Brain pericyte (primary cell): ENCODE results near the gene ZNF687.
A peak's percentile ranks its signal among the peaks of the same experiment; 100 is the strongest.
"Not testable (repeated sequence)": the region's sequence is repeated elsewhere in the genome, so short reads cannot be mapped to it uniquely, and the experiment has no call there.

Source experiments
- DNase-seq: peaks from one replicate; pipeline ENCODE4 v3.0.0-alpha.2; 2012; ENCODE audit warnings: low read depth, low spot score

ZNF687 gene, protein sequence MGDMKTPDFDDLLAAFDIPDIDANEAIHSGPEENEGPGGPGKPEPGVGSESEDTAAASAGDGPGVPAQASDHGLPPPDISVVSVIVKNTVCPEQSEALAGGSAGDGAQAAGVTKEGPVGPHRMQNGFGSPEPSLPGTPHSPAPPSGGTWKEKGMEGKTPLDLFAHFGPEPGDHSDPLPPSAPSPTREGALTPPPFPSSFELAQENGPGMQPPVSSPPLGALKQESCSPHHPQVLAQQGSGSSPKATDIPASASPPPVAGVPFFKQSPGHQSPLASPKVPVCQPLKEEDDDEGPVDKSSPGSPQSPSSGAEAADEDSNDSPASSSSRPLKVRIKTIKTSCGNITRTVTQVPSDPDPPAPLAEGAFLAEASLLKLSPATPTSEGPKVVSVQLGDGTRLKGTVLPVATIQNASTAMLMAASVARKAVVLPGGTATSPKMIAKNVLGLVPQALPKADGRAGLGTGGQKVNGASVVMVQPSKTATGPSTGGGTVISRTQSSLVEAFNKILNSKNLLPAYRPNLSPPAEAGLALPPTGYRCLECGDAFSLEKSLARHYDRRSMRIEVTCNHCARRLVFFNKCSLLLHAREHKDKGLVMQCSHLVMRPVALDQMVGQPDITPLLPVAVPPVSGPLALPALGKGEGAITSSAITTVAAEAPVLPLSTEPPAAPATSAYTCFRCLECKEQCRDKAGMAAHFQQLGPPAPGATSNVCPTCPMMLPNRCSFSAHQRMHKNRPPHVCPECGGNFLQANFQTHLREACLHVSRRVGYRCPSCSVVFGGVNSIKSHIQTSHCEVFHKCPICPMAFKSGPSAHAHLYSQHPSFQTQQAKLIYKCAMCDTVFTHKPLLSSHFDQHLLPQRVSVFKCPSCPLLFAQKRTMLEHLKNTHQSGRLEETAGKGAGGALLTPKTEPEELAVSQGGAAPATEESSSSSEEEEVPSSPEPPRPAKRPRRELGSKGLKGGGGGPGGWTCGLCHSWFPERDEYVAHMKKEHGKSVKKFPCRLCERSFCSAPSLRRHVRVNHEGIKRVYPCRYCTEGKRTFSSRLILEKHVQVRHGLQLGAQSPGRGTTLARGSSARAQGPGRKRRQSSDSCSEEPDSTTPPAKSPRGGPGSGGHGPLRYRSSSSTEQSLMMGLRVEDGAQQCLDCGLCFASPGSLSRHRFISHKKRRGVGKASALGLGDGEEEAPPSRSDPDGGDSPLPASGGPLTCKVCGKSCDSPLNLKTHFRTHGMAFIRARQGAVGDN

DNA sequence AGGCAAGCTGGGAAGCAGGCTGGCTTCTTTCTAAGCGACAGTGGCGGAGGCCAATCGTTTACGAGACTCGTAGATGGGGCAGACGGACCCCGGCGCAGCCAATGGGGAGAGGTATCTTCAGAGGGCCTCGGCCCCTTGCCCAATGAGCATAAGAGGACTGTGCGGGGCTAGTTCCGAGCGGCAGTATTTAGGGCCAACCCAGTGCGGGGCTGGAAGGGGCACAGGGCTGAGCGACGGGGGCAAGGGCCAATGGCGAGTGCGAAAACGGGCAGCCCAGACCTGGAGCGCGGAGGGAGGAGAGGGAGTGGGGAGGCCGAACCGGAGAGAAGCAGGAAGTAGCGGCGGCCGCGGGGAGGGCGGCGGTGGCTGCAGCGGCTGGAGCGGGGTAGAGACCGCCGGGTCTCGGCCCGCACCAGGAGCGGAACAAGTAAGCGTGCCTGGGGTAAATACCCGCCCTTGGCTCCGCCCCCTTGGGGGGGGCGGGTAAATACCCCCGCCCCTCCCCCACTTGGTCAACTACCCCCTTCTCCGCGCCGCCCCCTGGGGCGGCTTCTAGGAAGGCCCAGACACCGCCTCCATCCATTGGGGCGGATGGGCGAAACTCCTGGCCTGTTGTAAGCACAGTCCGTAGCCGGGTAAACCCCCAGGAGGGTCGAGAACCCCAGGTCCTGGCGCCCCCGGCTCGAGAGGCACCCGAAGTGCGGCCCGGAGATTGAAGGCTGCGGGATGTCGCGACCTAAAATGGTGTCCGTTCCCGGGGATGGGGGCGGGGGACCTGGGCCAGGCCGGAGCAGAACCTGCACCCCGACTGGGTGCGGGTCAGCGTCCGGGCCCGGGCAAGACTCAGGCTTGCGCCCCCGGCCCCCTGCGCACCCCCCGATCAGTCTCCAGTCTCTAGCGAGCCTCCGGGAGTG lies at the start of gene ZNF687:
ZNF687 (plus strand) TSS at position 331 of the 914 bp plus-strand sequence. CDS start 3,993 bp downstream, outside the sequence.
- peak; percentile 100 for DNase-seq

DNA sequence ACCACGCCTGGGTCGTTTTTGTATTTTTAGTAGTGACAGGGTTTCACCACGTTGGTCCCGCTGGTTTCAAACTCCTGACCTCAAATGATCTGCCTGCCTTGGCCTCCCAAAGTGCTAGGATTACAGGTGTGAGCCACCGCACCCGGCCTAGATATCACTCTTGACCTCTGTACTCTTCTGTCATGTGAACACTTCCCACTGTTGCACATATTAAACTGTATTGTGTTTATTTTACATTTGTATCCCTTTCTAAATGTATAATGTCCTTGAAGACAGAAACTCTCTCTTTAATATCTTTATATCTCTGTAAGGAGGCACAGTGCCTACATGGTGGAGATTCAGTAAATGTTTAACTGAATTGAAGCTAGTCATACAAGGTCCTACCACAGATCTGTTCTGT lies 46.9 kb upstream of the ZNF687 start:
- DNase-seq, result no peak

DNA sequence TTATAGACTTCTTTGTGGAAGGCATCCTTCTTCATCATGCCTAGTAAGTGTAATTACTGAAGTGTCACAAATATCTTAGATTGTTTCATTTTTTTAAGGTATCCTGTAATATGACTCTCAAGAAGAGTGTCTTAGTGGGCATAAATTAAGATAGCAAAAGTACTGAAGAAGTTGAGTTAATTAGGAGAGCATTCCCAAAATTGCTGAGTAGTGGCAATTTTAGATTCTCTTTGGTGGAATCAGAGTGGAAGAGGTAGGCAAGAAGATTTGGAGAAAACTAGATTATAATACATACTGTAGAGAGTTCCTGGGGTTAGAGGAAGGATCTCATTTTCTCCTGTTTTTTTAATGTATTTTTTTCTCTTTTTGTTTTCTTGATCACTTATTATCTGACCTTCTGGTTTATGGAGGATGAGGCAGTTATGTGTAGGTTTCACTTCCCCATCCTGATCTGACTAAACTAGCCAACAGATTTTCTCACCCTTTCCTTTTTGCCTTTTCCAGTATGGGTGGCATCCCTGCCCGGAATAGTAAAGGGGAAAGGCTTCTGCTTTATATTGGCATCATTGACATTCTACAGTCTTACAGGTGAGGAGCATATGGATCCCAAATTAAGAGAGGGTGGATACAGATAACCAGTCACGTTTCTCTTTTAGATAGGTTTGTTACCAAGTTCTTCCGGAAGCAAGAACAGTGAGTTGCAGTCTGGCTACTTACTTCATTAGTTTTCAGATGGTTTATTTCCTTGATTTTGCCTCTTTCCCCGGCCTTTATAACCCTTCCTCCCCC lies 44.2 kb upstream of the ZNF687 start:
- DNase-seq, result no peak

DNA sequence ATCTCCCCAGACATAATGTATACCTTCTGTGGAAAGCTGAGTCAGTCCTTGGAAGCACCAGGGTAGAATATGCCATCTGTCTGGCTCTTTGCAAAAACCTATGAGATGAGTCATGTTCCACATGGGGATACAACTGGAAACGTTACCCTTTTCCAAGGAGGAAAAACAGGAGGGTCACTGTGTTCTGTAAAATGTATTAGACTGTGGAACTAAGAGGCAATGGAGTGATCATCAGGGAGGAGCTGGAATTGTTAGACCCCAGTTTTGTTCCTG lies 43.7 kb upstream of the ZNF687 start:
- peak; percentile 29 for DNase-seq

DNA sequence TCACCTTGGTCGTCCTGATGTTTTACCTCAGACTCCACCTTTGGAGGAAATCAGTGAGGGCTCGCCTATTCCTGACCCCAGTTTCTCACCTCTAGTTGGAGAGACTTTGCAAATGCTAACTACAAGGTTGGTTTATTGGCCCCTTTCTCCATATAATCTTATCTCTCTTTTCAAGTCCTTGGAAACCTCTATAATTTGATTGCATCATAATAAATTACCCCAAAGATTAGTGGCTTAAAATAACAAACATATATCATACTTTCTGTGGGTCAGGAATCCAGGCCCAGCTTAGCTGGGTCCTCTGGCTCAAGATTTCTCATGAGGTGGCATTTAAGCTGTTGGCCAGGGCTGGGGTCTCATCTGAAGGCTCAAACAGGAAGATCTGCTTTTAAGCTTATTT lies 39.7 kb upstream of the ZNF687 start:
- no peak for DNase-seq

DNA sequence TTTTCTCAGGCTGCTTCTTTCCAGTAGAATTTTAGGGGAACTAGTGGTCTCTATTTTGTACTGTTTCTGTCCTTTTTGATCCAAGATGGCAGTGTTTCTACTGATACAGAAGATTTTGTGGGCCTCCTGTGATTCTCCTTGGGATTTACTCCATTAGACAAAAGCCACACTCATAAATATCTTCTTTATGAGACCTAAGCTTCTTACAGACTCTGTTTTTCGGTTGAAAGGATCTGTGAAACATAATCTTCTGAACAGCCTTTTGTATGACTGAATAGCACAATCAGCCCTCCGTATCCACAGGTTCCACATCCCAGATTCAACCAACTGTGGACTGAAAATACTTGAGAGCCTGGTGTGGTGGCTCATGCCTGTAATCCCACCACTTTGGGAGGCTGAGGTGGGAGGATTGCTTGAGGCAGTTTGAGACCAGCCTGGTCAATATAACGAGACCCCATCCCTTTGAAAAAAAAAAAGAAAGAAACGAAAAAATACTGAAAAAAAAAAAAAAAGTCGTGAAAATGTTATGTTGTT lies 38.3 kb upstream of the ZNF687 start:
- no peak for DNase-seq

DNA sequence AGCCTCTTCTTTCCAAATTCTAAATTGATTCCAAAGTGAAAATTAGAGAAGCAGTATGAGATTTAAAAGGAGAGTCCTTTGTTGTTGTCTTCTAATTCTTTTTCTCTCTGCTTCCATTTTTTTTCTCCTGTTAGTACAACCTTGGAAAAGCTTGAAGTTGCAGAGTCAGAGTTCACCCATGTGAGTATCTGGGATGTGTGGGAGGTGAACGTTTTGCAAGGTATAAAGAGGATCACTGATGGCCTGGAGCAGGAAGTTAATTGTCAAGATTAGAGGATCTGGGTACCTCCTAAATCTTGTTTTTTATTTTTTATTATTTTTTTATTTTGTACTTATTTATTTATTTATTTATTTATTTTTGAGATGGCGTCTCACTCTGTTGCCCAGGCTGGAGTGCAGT lies 35.3 kb upstream of the ZNF687 start:
- no peak for DNase-seq

DNA sequence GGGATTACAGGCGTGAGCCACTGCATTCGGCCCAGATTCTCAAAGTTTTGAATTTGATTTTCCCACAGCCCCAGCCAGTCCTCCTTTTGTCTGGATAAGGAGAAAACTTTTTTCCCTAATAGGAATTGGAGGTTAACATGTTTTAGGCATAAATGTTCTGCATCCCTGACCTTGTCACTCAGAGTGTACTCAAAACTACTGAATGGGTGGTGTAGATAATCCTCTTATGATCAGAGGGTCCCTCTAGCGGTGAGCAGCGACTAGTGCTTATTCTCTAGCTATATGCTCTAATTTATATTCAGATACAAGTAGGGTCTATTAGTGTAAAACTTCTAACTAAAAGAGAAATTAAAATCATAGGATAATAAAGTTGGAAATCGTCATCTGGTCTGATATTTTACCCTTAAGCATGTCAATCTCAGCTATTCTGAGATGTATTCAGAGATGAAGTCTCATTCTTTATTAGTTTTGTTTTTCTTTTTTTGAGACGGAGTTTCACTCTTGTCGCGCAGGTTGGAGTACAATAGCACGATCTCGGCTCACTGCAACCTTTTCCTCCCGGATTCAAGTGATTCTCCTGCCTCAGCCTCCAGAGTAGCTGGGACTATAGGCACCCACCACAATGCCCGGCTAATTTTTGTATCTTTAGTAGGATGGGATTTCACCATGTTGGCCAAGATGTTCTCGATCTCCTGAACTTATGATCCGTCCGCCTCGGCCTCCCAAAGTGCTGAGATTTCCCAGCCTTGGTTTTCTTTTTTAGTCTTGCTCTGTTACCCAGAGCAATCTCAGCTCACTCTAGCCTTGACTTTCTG lies 30.2 kb upstream of the ZNF687 start:
- DNase-seq, result peak; percentile 22

DNA sequence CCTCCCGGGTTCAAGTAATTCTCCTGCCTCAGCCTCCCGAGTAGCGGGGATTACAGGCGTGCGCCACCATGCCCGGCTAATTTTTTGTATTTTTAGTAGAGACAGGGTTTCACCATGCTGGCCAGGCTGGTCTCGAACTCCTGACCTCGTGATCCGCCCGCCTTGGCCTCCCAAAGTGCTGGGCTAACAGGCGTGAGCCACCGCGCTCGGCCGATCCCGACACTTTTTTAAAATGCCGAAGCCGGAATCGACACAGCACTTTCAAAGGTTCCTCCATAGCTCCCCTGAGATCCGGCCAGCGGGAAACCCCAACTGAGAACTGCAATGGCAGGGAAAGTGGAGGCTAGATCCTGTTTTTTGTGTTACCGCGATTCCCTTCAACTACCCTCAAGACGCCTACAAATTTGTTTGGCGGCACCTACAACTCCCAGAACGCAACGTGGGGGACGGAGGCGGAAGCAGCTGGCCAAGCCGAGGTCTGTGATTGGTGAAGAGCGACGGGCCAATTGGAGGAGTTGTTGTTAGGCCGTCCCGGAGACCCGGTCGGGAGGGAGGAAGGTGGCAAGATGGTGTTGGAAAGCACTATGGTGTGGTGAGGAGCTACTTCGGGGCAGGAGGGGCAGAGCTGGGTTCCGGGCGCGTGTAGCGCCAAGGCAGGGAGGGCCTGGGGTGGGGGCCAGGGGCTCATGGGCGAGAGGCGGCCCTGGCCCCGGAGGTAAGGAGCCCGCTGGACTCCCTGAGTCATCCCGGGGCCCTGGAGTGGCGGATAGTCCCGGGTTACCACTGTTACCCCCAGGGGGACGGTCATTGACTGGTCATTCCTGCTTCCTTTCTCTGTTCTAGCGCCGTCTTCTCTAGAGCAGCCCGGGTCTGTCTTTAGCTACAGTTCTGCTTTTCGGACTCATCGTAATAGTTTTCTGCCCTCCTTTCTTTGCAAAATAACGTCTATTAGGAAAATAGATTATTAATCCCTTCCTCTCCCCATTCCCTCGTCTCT lies 27.6 kb upstream of the ZNF687 start, which contains the start of gene PSMD4:
PSMD4 (plus strand) TSS at position 518 of the 997 bp plus-strand sequence; CDS start at position 567, 49 bp downstream.
- peak; percentile 90 for DNase-seq

DNA sequence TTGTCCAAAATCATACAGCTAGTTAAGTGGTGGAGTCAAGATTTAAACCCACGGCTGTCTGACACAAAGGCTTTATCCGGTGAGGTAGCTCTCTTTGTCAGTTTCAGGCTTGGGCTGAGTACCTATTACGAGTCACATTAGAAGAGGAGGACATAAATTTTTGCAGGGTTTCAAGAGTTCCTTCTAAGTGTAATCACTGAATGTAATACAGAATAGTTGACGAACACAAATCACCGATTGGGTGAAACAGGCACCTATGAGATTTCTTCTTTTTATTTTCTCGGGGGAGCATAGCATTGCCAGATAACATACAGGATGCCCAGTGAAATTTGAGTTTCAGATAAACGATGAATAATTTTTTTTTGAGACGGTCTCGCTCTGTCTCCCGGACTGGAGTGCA lies 26.7 kb upstream of the ZNF687 start:
- DNase-seq, result no peak

DNA sequence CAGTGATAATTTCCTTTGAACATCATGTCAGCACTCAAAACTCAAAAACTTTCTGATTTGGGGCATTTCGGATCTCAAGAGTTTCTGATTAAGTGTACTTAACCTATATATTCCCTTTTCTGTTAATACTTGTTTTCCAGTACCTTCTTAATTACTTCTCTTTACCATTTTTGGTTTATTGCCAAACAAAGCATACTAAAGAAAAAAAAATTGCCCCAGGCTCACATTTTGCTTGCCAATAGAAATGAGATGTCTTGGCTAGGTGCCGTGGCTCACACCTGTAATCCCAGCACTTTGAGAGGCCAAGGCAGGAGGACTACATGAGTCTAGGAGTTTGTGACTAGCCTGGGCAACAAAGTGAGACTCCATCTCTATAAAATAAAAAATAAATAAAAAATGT lies 22.7 kb upstream of the ZNF687 start:
- no peak for DNase-seq

DNA sequence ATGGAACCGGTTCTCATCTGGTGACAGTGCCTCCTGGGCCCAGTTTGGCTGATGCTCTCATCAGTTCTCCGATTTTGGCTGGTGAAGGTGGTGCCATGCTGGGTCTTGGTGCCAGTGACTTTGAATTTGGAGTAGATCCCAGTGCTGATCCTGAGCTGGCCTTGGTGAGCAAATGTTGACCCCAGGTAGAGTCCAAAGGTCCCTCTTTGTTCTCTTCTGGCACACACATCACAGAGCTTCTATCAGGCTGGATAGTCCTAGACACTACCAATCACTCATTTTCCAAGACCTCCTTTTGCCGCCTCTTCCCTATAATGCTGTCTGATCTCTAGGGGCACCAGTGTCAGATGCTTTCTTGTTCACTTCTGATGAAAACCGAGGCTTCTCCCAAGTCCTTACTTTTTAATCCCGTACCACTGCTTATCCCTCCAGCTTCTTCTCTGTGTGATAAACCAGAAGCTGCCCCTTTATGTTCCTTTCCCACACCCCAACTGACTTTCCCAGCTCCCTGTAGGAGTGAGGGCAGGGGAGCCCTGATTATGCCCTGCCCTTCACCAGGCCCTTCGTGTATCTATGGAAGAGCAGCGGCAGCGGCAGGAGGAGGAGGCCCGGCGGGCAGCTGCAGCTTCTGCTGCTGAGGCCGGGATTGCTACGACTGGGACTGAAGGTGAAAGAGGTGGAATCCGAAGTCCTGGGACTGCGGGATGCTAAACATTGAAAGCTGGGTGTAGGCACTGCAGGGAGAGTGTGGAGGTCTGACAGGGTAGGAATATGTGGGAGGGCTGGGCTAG lies 16.5 kb upstream of the ZNF687 start:
- DNase-seq, result no peak

DNA sequence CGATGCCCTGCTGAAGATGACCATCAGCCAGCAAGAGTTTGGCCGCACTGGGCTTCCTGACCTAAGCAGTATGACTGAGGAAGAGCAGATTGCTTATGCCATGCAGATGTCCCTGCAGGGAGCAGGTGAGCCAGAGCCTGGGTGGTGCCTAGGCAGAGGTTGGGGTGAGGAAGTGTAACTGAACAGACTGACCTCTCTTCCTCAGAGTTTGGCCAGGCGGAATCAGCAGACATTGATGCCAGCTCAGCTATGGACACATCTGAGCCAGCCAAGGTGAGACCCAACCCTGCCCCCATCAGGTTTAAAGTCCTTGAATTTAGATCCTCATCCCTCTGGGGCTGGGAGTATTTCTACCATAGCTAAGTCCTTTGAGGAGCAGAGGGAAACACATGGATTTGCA lies 15.8 kb upstream of the ZNF687 start:
- DNase-seq, result no peak

DNA sequence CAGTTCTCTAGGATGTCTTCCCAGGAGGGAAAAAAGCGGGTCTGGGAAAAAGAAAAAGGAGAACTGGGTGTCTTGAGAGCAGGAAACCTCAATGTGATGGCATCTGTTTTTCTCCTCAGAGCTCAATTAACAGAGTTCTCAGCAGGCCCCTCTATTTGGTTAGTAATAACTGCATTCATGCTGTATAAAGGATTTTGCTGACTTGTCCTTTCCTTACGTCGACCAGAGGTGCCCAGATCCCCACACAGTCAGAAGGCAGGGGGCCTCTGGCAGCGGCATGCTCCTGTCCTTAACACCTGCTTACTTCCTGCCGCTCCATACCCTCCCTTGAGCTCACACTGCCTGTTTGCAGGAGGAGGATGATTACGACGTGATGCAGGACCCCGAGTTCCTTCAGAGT lies 15.3 kb upstream of the ZNF687 start:
- DNase-seq, result no peak

DNA sequence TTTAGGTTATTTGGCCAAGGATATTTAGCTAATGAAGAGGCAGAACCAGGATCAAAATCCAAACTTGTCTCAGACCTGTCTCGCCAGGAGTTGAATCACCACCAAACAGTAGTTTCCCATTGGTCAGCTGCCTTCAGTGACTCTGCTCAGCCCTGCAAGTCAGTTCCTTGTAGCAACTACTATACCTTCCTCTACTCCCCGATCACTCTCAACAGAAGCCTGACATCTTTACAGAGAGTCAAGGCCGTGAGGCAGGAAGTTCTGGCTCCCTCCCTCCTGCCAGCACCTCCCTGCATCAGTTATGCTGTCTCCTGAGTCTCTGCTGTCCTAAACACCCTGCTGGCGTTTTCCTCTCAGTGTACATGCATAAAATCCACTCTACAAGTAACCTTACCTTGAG lies 14.3 kb upstream of the ZNF687 start:
- DNase-seq, result no peak

DNA sequence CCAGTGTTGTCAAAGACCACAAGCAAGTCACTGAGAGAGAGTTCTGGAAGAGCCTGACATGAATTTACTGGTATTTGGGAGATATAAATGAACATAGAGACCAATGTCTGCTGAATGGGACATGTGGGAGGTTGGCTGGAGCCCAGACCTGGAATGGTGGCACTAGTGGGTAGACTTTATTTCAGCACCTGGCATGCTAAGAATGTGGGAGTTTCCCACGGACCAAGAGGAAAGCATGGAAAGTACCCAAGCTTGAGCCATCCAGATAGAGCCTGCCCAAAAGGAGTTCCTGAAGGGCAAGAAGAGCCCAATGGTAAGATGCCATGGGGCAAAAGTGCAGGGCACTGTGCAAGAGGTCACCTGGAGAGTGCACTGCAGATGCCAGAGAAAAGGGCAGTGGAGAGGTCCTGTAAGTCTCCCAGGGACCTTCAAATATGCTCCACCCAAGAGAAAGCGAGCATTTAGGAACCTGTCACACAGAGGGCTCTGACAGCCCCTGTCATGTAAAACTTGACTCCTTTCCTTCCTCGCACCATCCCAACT lies 8.1 kb upstream of the ZNF687 start:
- DNase-seq, result no peak

DNA sequence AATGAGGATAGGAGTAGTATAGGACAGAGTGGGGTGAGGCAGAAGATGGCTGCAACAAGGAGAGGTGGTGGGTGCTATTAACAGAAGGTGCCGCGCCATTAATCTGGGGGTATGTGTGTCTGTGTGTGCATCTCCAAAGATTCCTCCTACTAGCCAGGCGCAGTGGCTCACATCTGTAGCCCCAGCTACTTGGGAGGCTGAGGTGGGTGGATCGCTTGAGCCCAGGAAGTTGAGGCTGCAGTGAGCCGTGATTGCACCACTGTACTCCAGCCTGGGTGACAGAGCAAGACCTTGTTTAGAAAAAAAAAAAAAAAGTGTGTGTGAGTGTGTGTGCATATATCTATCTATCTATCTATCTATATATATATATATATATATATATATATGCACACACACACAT lies 6.8 kb upstream of the ZNF687 start:
- DNase-seq, result not testable (repeated sequence)
